Liver (tissue), 3 donors: Measurements from ENCODE around the gene NMNAT2.

Experiments used
- HNF4A ChIP-seq, 2 donors: conservative IDR thresholded peaks; 2 replicates each; pipeline ENCODE4 v1.6.1; 2016; ENCODE audit warnings: antibody characterized with exemption in 2 of 2, mild to moderate bottlenecking in 2 of 2
- TAF1 ChIP-seq: conservative IDR thresholded peaks from 2 replicates; pipeline ENCODE4 v1.6.1; 2016; ENCODE audit warnings: antibody characterized with exemption, mild to moderate bottlenecking
- TF ChIP-seq, protein P1 (sequence below): fragments of 150-350 bp; IDR thresholded peaks from 2 replicates; pipeline ENCODE4 v1.5.1; 2017; ENCODE audit warnings: improper control_type of control experiment, low read depth, low read length; ENCODE audit not compliant: missing input control
- donor health status: healthy.
- donor health status: healthy.

DNA sequence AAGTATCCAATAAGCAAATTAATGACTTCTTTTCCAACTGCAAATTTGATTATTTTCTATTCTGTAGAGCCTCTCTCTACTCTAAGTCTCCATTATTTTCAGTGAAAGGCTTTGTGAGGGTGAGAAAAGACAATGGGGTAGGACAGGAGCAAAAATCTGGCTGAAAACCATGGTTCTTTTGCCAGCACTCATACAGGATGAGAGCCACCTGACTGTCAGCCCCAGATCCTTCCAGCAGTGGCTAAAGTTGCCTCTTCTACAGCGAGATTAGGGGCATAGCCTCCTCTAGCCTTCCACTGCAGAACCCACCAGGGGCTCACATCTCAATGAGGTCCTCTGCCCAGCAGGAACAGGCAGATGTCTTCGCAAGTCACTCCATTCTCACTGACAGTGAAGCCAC lies 23.7 kb downstream of the NMNAT2 start:
- TF ChIP-seq, protein P1, sequence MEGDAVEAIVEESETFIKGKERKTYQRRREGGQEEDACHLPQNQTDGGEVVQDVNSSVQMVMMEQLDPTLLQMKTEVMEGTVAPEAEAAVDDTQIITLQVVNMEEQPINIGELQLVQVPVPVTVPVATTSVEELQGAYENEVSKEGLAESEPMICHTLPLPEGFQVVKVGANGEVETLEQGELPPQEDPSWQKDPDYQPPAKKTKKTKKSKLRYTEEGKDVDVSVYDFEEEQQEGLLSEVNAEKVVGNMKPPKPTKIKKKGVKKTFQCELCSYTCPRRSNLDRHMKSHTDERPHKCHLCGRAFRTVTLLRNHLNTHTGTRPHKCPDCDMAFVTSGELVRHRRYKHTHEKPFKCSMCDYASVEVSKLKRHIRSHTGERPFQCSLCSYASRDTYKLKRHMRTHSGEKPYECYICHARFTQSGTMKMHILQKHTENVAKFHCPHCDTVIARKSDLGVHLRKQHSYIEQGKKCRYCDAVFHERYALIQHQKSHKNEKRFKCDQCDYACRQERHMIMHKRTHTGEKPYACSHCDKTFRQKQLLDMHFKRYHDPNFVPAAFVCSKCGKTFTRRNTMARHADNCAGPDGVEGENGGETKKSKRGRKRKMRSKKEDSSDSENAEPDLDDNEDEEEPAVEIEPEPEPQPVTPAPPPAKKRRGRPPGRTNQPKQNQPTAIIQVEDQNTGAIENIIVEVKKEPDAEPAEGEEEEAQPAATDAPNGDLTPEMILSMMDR: no peak
- TF ChIP-seq HNF4A (conservative IDR thresholded peaks at IDR 0.05) (no peak), TAF1 (no peak)
